Measurements from ENCODE around the gene DES. TPM values are rescaled to one million over a fixed set of nuclear protein-coding genes. Genes with fewer than 3 reads are reported as not detected.

Gene DES
- total RNA-seq, 1 experiment from 2014 or later: 1.6 TPM

GRCh38 chr2:219455581-219455980, 37.4 kb downstream of the DES start:
- no peak for ATAC-seq
- H3K27ac Mint-ChIP-seq: no peak overlapping the region
- peaks cover 29% of the 10 kb centered on the region for H3K4me1 Mint-ChIP-seq
- TF ChIP-seq AFF4 (CRISPR knock-in tag; IDR thresholded peaks at IDR 0.05; ENCODE audit: borderline replicate concordance) (no peak), SMAD3 (CRISPR knock-in tag; IDR thresholded peaks at IDR 0.05; ENCODE audit: borderline replicate concordance) (no peak), NFYB (CRISPR knock-in tag; conservative IDR thresholded peaks at IDR 0.05; ENCODE audit: low read depth) (no peak), ARID4B (CRISPR knock-in tag; IDR thresholded peaks at IDR 0.05; ENCODE audit: borderline replicate concordance) (no peak), ATF2 (CRISPR knock-in tag; IDR thresholded peaks at IDR 0.05; ENCODE audit: borderline replicate concordance, low read depth) (no peak)
- H3K27me3 Mint-ChIP-seq (ENCODE audit: low read depth): no peaks in the 10 kb centered on the region
- ChIA-PET CTCF (interaction anchor here (1.0 to 2.0 kb wide), 5 partner anchors 14 to 74 kb away, joined by 3 to 6 read pairs (median 4); partner anchors contain the start of gene GMPPA), POLR2A (no interaction called here)
- no peak for DNase-seq (ENCODE audit: low spot score)
- no peaks in the 10 kb centered on the region for H3K36me3 Mint-ChIP-seq
- no peak overlapping the region for H3K4me3 Mint-ChIP-seq
- no peaks in the 10 kb centered on the region for H3K9me3 Mint-ChIP-seq

GRCh38 chr2:219457784-219458369, 39.7 kb downstream of the DES start:
- no peaks in the 10 kb centered on the region for H3K27me3 Mint-ChIP-seq (ENCODE audit: low read depth)
- H3K4me1 Mint-ChIP-seq: peaks cover 35% of the 10 kb centered on the region
- peak overlapping the region; percentile 12; the same call in 1 of the 2 replicates for H3K27ac Mint-ChIP-seq
- H3K4me3 Mint-ChIP-seq: no peak overlapping the region
- peak; percentile 67 for ATAC-seq
- H3K36me3 Mint-ChIP-seq: peaks cover 6% of the 10 kb centered on the region; the same call in 1 of the 2 replicates
- ChIA-PET POLR2A (interaction anchor here (0.8 to 1.5 kb wide), 2 partner anchors 9 to 15 kb away, joined by 3 to 8 read pairs; no protein-coding TSS in a partner anchor), CTCF (interaction anchor here (0.6 to 5.2 kb wide), 31 partner anchors 10 to 158 kb away, joined by 3 to 121 read pairs (median 7); partner anchors contain the start of genes CHPF, DES, DNPEP and GMPPA)
- H3K9me3 Mint-ChIP-seq: no peaks in the 10 kb centered on the region
- peak; percentile 6; the same call in 1 of the 2 replicates for TF ChIP-seq CTCF (IDR thresholded peaks at IDR 0.05)
- TF ChIP-seq ZMAT4 (CRISPR knock-in tag; IDR thresholded peaks at IDR 0.05): no peak
- peak; percentile 36 for DNase-seq (ENCODE audit: low spot score)

Data from WTC11 (cell line).